Activated CD4-positive, alpha-beta T cell treated with anti-CD3 and anti-CD28 coated beads for 36 hours (primary cell): ENCODE measurements around the gene TNK2. TPM values are rescaled to one million over a fixed set of nuclear protein-coding genes. Genes with fewer than 3 reads are reported as not detected.
"Not testable (repeated sequence)": the region's sequence is repeated elsewhere in the genome, so short reads cannot be mapped to it uniquely, and the experiment has no call there.

ENCODE experiments used
- ATAC-seq: fragments of 200-7000 bp; cut with Tn5 transposase; one replicate; pipeline ENCODE4 v1.10.0; 2021; ENCODE audit warnings: mild to moderate bottlenecking, moderate library complexity
- CTCF ChIA-PET: fragments of 350-600 bp; sonication (Branson Sonifier 250); formaldehyde crosslinking; loops from one replicate; lab custom pipeline; 2021; ENCODE audit warnings: antibody characterized with exemption; lab: Charles Lee
- POLR2A ChIA-PET: fragments of 350-600 bp; sonication (Branson Sonifier 250); formaldehyde crosslinking; loops from one replicate; lab custom pipeline; 2021; ENCODE audit warnings: antibody characterized with exemption, inconsistent platforms; lab: Charles Lee
- DNase-seq: peaks from one replicate; pipeline ENCODE4 v3.0.0-alpha.2; 2020
- H3K27ac Mint-ChIP-seq: one replicate; pipeline ENCODE4 v1.8.0; 2021; ENCODE audit warnings: mixed read lengths
- H3K27me3 Mint-ChIP-seq: one replicate; pipeline ENCODE4 v1.8.0; 2021; ENCODE audit warnings: mixed read lengths
- H3K36me3 Mint-ChIP-seq: one replicate; pipeline ENCODE4 v1.8.0; 2021; ENCODE audit warnings: low read depth, mixed read lengths
- H3K4me1 Mint-ChIP-seq: one replicate; pipeline ENCODE4 v1.8.0; 2021; ENCODE audit warnings: mixed read lengths
- H3K4me3 Mint-ChIP-seq: one replicate; pipeline ENCODE4 v1.8.0; 2021; ENCODE audit warnings: mild to moderate bottlenecking, moderate library complexity, mixed read lengths
- H3K9me3 Mint-ChIP-seq: one replicate; pipeline ENCODE4 v1.8.0; 2021; ENCODE audit warnings: low read depth, mixed read lengths
- intact Hi-C, 2 experiments: fragments of 100-400 bp; cut with DNase I in 1 of 2; cut with micrococcal nuclease in 1 of 2; formaldehyde crosslinking; loops; one replicate each; pipeline versions ENCODE4 v1.14.2 to v1.15.1; 2022 to 2024; cut with DNase I, micrococcal nuclease
- total RNA-seq, 2 experiments: library from RNA; stranded (reverse); gene quantifications; one replicate each; pipeline ENCODE4 v1.2.3, GENCODE V29; 2021

Gene TNK2
- total RNA-seq, 2 experiments from 2014 or later = 49.9 to 54.2 TPM

DNA sequence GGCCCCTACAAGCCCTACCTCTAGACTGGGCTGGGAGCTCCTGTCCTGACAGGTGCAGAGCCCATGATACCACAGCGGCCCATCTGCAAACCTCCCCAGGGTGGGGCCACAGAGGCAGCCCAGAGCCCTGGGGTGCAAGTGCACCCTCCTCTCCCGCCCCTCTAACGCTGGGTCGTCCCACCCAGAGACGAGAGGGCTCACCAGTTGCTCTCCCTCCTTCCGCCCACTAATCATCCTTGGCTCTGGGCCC lies 742 bp downstream of the TNK2 start:
- intact Hi-C loops = loop anchor here (1.0 to 5.0 kb wide), 8 partner anchors 12 to 1235 kb away; partner anchors contain the start of genes DYNLT2B (in 1 of the 2), LSG1 (in 1 of the 2), PPP1R2 (in 1 of the 2) and TFRC (in 1 of the 2)
- peaks cover 8% of the 10 kb centered on the region for H3K36me3 Mint-ChIP-seq
- H3K4me1 Mint-ChIP-seq = peaks cover 48% of the 10 kb centered on the region
- peak overlapping the region; percentile 78 for H3K4me3 Mint-ChIP-seq
- peak overlapping the region; percentile 100 for H3K27ac Mint-ChIP-seq
- no peaks in the 10 kb centered on the region for H3K27me3 Mint-ChIP-seq
- ATAC-seq = peak; percentile 3
- POLR2A ChIA-PET = interaction anchor here (1.3 to 3.9 kb wide), 2 partner anchors 13 to 16 kb away, joined by 3 to 28 read pairs; no protein-coding TSS in a partner anchor
- H3K9me3 Mint-ChIP-seq = no peaks in the 10 kb centered on the region
- no peak for DNase-seq
- CTCF ChIA-PET = interaction anchor here (0.7 to 4.0 kb wide), 6 partner anchors 11 to 52 kb away, joined by 3 to 64 read pairs (median 4); no protein-coding TSS in a partner anchor

DNA sequence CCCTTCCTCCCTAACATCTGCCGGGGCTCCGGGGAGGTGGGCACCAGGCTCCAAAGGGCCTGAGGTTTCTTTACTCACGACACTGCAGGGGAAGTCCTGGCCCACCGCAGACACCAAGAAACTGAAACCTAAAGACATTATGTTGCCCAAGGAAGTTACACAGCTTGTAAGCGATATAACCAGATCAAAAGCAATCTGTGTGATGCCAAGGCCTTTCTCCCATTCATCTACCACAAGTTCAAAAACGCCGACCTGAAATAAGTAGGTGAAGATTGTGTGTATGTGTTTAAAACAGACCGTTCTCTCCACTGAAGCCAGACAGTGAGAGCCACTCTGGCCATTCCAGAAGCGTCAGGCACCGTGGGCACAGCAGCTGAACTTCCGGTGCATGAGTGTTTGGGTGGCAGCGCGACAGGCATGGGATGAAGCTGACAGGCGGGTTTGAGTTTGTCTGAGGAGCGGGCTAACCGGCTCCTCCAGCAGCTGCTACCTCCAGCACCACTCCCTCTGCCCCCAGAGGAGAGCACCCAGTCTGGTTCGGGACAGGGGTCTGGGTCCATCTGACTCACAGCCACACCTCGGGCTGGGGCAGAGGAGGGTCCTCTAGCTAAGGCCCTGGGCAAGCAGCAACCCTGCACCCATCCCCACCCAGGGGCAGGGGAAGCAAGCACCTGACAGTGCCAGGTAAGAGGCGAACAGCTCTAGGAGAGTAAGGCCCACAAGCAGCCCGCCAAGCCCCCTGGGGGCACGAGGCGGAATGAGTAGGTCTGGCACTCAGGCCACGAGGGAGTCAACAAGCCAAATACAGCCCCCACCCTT lies 1.3 kb downstream of the TNK2 start:
- no peaks in the 10 kb centered on the region for H3K9me3 Mint-ChIP-seq
- peak overlapping the region; percentile 78 for H3K4me3 Mint-ChIP-seq
- H3K27ac Mint-ChIP-seq = peak overlapping the region; percentile 100
- intact Hi-C loops = loop anchor here (1.0 to 5.0 kb wide), 9 partner anchors 11 to 1235 kb away; partner anchors contain the start of genes DYNLT2B (in 1 of the 2), LSG1 (in 1 of the 2), PPP1R2 (in 1 of the 2) and TFRC (in 1 of the 2)
- H3K36me3 Mint-ChIP-seq = peaks cover 8% of the 10 kb centered on the region
- no peaks in the 10 kb centered on the region for H3K27me3 Mint-ChIP-seq
- peaks cover 49% of the 10 kb centered on the region for H3K4me1 Mint-ChIP-seq
- peak; percentile 84 for DNase-seq
- CTCF ChIA-PET = interaction anchor here (0.7 to 4.0 kb wide), 10 partner anchors 11 to 351 kb away, joined by 3 to 64 read pairs (median 3); no protein-coding TSS in a partner anchor
- POLR2A ChIA-PET = interaction anchor here (1.3 to 3.9 kb wide), 2 partner anchors 12 to 15 kb away, joined by 3 to 28 read pairs; no protein-coding TSS in a partner anchor
- peak; percentile 43 for ATAC-seq

DNA sequence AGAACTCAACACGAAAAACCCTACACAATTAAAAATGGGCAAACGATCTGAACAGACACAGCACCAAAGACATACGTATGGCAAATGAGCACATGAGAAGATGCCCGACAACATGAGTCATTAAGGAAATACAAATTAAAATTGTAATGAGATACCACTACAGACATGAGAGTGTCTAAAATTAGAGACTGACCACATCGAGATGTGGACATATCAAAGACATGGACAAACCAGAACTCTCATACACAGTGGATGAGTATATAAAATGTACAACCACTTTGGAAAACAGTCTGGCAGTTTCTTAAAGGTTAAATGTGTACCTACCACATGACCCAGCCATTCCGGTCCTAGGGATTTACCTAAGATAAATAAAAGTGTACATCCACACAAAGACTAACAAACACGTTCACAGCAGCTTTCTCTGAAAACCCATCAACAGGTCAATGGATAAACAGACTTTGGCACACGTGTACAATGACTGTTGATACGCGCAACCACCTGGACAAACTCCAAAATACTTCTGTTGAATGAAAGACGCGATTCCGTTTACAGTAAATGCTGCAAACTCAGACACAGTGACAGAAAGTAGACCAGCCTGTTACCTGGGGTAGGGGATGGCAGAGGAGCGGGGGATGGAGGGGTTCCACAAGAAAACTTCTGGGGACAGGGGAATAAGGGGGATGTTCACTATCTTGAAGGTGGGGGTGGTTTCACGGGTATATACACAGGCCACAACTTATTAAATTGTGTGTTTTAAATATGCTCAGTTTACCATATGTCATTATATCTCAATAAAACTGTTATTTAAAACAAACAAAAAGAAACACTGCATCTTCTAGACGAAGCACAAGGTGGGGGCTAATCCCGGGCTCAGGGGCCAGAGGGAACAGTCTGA lies 2.1 kb downstream of the TNK2 start:
- Mint-ChIP-seq H3K9me3 (no peaks in the 10 kb centered on the region), H3K27me3 (no peaks in the 10 kb centered on the region), H3K36me3 (peaks cover 8% of the 10 kb centered on the region), H3K4me3 (peak overlapping the region; percentile 78), H3K4me1 (peaks cover 58% of the 10 kb centered on the region), H3K27ac (peak overlapping the region; percentile 100)
- ATAC-seq (no peak), DNase-seq (peak; percentile 36)
- intact Hi-C loops = loop anchor here (1.0 to 5.0 kb wide), 7 partner anchors 10 to 1234 kb away; partner anchors contain the start of genes DYNLT2B (in 1 of the 2), LSG1 (in 1 of the 2), PPP1R2 (in 1 of the 2) and TFRC (in 1 of the 2)
- CTCF ChIA-PET = interaction anchor here (0.7 to 4.0 kb wide), 9 partner anchors 10 to 350 kb away, joined by 3 to 64 read pairs (median 3); no protein-coding TSS in a partner anchor
- POLR2A ChIA-PET = interaction anchor here (3.9 kb wide), 1 partner anchor 11 kb away, joined by 28 read pairs; no protein-coding TSS in a partner anchor

DNA sequence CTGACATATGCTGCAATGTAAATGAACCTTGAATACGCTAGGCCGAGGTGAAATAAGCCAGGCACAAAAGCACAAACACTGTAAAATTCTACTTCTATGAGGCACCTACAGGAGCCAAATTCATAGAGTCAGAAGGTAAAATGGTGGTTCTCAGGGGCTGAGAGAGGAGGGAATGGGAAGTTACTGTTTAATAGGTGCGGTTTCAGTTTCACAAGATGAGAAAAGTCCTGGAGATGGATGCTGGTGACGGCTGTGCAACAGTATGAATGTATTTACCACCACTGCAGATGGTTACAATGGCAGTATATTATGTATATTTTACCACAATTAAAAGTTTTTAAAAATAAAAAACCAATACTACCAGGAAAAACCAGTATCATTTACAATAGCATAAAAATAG lies 4.0 kb downstream of the TNK2 start:
- POLR2A ChIA-PET = no interaction called here
- H3K4me3 Mint-ChIP-seq = no peak overlapping the region
- no peak for ATAC-seq

DNA sequence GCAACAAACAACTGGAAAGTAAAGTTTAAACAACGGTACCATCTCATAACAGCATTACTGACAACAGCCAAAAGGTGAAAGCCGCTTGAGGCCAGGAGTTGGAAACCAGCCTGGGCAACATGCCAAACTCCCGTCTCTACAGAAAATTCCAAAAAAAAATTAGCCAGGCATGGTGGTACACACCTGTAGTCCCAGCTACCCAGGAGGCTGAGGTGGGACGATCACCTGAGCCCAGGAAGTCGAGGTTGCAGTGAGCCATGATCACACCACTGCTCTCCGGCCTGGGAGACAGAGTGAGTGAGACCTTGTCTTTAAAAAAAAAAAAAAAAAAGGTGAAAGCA lies 4.4 kb downstream of the TNK2 start:
- ChIA-PET POLR2A (no interaction called here), CTCF (interaction anchor here (0.6 to 2.5 kb wide), 4 partner anchors 10 to 44 kb away, joined by 3 to 11 read pairs (median 6); no protein-coding TSS in a partner anchor)
- no peak overlapping the region for H3K4me3 Mint-ChIP-seq
- H3K9me3 Mint-ChIP-seq = no peaks in the 10 kb centered on the region
- intact Hi-C loops = no loop called here
- ATAC-seq (no peak), DNase-seq (no peak)
- H3K27ac Mint-ChIP-seq = peak overlapping the region; percentile 74
- peaks cover 8% of the 10 kb centered on the region for H3K36me3 Mint-ChIP-seq
- peaks cover 73% of the 10 kb centered on the region for H3K4me1 Mint-ChIP-seq
- H3K27me3 Mint-ChIP-seq = no peaks in the 10 kb centered on the region

More for the DNA sequence above, 4.0 kb downstream of the TNK2 start:
- H3K27me3 Mint-ChIP-seq = no peaks in the 10 kb centered on the region
- intact Hi-C loops = no loop called here
- H3K4me1 Mint-ChIP-seq = peaks cover 72% of the 10 kb centered on the region
- H3K36me3 Mint-ChIP-seq = peaks cover 8% of the 10 kb centered on the region
- no peaks in the 10 kb centered on the region for H3K9me3 Mint-ChIP-seq
- no peak overlapping the region for H3K27ac Mint-ChIP-seq
- no peak for DNase-seq
- CTCF ChIA-PET = interaction anchor here (0.6 to 2.5 kb wide), 5 partner anchors 9 to 45 kb away, joined by 3 to 14 read pairs (median 9); no protein-coding TSS in a partner anchor

DNA sequence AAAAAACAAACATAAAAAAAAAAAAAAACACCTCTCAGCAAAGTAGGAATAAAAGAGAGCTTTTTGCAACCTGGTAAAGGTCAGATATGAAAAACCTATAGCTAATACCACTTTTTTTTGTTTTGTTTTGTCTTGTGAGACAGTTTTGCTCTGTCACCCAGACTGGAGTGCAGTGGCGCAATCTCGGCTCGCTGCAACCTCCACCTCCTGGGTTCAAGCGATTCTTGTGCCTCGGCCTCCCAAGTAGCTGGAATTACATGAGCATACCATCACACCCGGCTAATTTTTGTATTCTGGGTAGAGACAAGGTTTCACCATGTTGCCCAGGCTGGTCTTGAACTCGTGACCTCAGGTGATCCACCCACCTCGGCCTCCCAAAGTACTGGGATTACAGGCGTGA lies 5.7 kb downstream of the TNK2 start:
- H3K4me1 Mint-ChIP-seq = peaks cover 75% of the 10 kb centered on the region
- DNase-seq, H3K36me3 Mint-ChIP-seq, H3K4me3 Mint-ChIP-seq, intact Hi-C loops, ATAC-seq, H3K9me3 Mint-ChIP-seq, H3K27me3 Mint-ChIP-seq, H3K27ac Mint-ChIP-seq: not testable (repeated sequence)
- ChIA-PET POLR2A (interaction anchor here (0.6 to 0.8 kb wide), 2 partner anchors 8 to 32 kb away, joined by 3 to 7 read pairs; no protein-coding TSS in a partner anchor), CTCF (interaction anchor here (0.7 to 2.3 kb wide), 3 partner anchors 9 to 306 kb away, joined by 3 to 11 read pairs (median 3); no protein-coding TSS in a partner anchor)

DNA sequence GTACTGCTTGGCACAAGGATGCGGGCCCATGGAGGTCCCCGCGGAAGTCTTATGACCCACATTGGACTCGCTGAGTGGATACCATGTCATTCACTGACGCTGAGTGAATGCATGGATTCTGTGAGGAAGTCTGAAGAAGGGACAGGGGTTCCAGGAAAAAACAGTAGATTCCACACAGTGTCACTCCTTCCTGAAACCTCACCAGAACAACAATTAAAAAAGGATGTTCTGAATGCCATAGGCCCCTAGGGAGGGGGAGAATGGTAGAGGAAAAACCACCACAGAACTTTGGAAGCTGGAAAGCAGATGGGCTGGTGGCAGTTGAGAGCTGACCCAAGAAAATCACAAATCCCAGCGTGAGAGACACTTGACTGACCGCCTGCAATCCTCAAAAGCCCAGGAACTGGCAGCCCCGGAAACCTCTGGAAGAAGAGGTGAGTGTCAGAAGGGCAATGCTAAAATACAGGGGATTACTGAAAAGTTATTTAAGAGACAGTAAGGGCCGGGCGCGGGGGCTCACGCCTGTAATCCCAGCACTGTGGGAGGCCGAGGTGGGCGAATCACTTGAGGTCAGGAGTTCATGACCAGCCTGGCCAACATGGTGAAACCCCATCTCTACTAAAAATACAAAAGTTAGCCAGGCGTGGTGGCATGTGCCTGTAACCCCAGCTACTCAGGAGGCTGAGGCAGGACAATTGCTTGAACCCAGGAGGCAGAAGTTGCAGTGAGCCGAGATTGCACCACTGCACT lies 6.3 kb downstream of the TNK2 start:
- H3K27ac Mint-ChIP-seq, H3K4me3 Mint-ChIP-seq, ATAC-seq, H3K9me3 Mint-ChIP-seq, intact Hi-C loops, H3K36me3 Mint-ChIP-seq, H3K27me3 Mint-ChIP-seq, DNase-seq: not testable (repeated sequence)
- POLR2A ChIA-PET = interaction anchor here (0.6 to 0.8 kb wide), 2 partner anchors 8 to 32 kb away, joined by 3 to 7 read pairs; no protein-coding TSS in a partner anchor
- CTCF ChIA-PET = interaction anchor here (0.6 to 2.3 kb wide), 5 partner anchors 8 to 832 kb away, joined by 3 to 11 read pairs (median 5); no protein-coding TSS in a partner anchor
- H3K4me1 Mint-ChIP-seq = peaks cover 80% of the 10 kb centered on the region

DNA sequence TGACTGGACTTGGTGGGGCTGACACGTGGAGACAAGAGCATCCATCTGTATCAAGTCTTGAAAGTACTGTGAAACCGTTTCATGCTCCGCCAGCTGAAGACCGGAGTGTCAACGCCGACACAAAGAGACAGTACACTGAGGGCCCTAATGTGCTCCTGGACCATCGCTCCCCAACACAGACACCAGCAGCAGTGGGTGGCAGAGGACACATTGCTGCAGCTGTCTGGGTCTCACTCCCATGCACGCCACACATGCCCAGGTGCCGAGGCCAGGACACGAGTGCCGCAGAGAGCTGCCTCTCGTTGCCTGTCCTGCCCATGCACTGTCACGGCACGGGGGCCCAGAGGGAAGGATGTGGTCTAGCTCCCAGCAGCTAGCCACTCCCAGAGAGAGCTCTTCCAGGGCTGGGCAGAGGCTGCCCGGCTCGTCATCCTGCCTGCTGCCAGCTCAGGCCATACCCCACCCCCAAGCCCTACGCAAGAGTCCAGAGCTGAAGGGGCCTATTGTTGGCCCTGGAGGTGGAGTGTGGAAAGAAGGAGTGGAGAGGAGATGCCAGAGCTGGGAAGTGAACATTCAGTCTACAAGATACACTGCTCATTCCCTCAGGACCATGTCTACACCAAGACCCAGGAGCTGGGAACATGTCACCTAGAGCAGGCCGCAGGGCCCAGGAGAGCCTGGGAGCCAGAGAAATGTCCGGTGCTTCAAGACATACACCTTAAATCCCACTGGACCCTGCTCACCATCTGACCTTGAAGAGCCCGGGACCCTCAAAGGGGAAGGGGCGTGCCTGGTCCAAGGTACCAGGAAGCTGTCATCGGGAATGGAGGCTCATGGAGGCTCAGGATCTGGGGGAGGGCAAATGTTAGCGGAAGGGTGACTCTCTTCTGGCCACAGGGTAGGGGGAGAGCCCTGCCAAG lies 7.7 kb downstream of the TNK2 start:
- no peaks in the 10 kb centered on the region for H3K27me3 Mint-ChIP-seq
- H3K27ac Mint-ChIP-seq = peak overlapping the region; percentile 72
- CTCF ChIA-PET = interaction anchor here (0.6 to 2.6 kb wide), 8 partner anchors 9 to 834 kb away, joined by 3 to 9 read pairs (median 4); no protein-coding TSS in a partner anchor
- POLR2A ChIA-PET = interaction anchor here (0.9 kb wide), 1 partner anchor 51 kb away, joined by 3 read pairs; no protein-coding TSS in a partner anchor
- DNase-seq (peak; percentile 74), ATAC-seq (peak; percentile 63)
- intact Hi-C loops = no loop called here
- peaks cover 4% of the 10 kb centered on the region for H3K36me3 Mint-ChIP-seq
- H3K4me1 Mint-ChIP-seq = peaks cover 79% of the 10 kb centered on the region
- no peak overlapping the region for H3K4me3 Mint-ChIP-seq
- H3K9me3 Mint-ChIP-seq = no peaks in the 10 kb centered on the region

DNA sequence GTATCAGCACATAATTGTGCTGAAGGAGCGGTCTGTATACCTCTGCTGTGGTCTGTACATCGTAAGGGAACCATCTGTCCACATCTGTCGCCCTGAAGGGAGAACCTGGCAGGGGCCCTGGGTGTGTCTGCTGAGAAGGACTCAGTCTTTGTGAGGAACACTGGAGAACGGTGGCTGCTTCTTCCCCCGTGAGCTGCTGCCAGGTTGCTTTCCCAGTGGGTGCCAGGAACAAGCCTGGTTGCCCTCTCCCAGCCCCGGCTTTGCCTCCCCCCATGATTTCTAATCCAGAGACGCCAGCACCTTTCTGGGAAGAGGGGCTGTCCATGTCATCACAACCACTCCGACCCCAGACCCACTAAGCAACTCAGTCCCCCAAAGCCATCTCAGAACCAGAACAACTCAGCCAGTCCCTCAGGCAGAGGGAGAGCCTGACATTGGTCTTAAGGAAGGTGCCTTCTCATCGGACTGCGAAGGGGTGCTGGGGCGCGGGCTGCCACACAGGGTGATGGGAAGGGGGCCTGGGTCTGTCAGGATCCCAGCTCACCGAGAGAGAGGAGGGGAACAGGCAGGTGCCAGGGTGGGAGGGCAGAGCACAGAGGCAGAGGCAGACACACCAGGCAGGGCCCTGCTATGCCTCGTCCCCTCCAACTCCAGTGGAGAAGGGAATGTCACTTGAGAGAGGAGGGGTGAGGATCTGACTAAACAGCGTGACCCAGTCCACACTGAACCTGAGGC lies 8.5 kb downstream of the TNK2 start:
- Mint-ChIP-seq H3K4me3 (no peak overlapping the region), H3K27me3 (no peaks in the 10 kb centered on the region), H3K4me1 (peaks cover 72% of the 10 kb centered on the region), H3K36me3 (peaks cover 1% of the 10 kb centered on the region), H3K9me3 (no peaks in the 10 kb centered on the region), H3K27ac (peak overlapping the region; percentile 72)
- POLR2A ChIA-PET = interaction anchor here (0.9 kb wide), 1 partner anchor 50 kb away, joined by 3 read pairs; no protein-coding TSS in a partner anchor
- intact Hi-C loops = loop anchor here in 1 of 2 experiments (5.0 kb wide), 1 partner anchor 1397 kb away; the partner anchor contains the start of gene DLG1
- CTCF ChIA-PET = interaction anchor here (0.7 to 2.6 kb wide), 7 partner anchors 8 to 41 kb away, joined by 3 to 9 read pairs (median 5); no protein-coding TSS in a partner anchor
- ATAC-seq (no peak), DNase-seq (no peak)
